HepG2 (cell line): Measurements from ENCODE around the gene SS18L1. TPM values are rescaled to one million over a fixed set of nuclear protein-coding genes. Genes with fewer than 3 reads are reported as not detected.

Experiments
- MAF1 ChIP-seq: sonication (generic); formaldehyde crosslinking; IDR thresholded peaks from 2 replicates; pipeline ENCODE4 v1.5.0; 2020; ENCODE audit warnings: missing genetic modification reagents, borderline replicate concordance
- MXI1 ChIP-seq: IDR thresholded peaks from 3 replicates; pipeline ENCODE4 v1.6.1; 2012; ENCODE audit warnings: low read depth, low read length, inconsistent platforms, borderline replicate concordance
- NBN ChIP-seq: fragments of 450-650 bp; conservative IDR thresholded peaks from 2 replicates; pipeline ENCODE4 v1.6.1; 2017
- POLR2AphosphoS2 ChIP-seq: IDR thresholded peaks from 2 replicates; pipeline ENCODE4 v1.6.1; 2011; ENCODE audit warnings: low read depth, low read length, improper control_type of control experiment
- RBAK ChIP-seq: sonication (generic); formaldehyde crosslinking; IDR thresholded peaks from 2 replicates; pipeline ENCODE4 v1.5.1; 2020; ENCODE audit warnings: mild to moderate bottlenecking, missing genetic modification reagents
- SIN3A ChIP-seq: IDR thresholded peaks from 2 replicates; pipeline ENCODE4 v1.6.1; 2011; ENCODE audit warnings: low read depth, mild to moderate bottlenecking, control low read depth, low read length, borderline replicate concordance
- SP5 ChIP-seq: IDR thresholded peaks from 2 replicates; pipeline ENCODE4 v1.6.1; 2016; ENCODE audit warnings: low read depth, borderline replicate concordance
- ZBTB42 ChIP-seq: sonication (generic); formaldehyde crosslinking; IDR thresholded peaks from 2 replicates; pipeline ENCODE4 v1.5.0; 2020; ENCODE audit warnings: mild to moderate bottlenecking, missing genetic modification reagents
- ZNF260 ChIP-seq: sonication (generic); formaldehyde crosslinking; IDR thresholded peaks from 2 replicates; pipeline ENCODE4 v1.4.0; 2020; ENCODE audit warnings: missing genetic modification reagents, low read depth, mild to moderate bottlenecking, borderline replicate concordance
- ZNF496 ChIP-seq: sonication (generic); formaldehyde crosslinking; IDR thresholded peaks from 2 replicates; pipeline ENCODE4 v1.8.1; 2023; ENCODE audit warnings: mild to moderate bottlenecking, moderate library complexity, missing genetic modification reagents; ENCODE audit not compliant: insufficient replicate concordance
- ZNF713 ChIP-seq: sonication (generic); formaldehyde crosslinking; IDR thresholded peaks from 2 replicates; pipeline ENCODE4 v1.4.0; 2020; ENCODE audit warnings: mild to moderate bottlenecking, missing genetic modification reagents
- polyA plus RNA-seq, 8 experiments: library from polyadenylated mRNA; depleted of rRNA in 3 of 8; stranded (reverse) in 7 of 8; unstranded in 1 of 8; fragments of >200 nt; fragmentation: Illumina TruSeq in 4 of 8; extraction: Trizol in 4 of 8; gene quantifications; 2 replicates each; pipeline versions ENCODE4 v1.2.1 to v1.2.3, GENCODE V29; 2011 to 2016; ENCODE audit warnings: low read depth in 4 of 8, missing spikeins in 1 of 8, mixed read lengths in 1 of 8; ENCODE audit not compliant: insufficient read depth in 1 of 8
- total RNA-seq, 5 experiments: library from RNA; depleted of rRNA; stranded (reverse); fragments of >200 nt; fragmentation: Illumina TruSeq; extraction: Trizol; gene quantifications; 2 replicates each; pipeline ENCODE4 v1.2.3, GENCODE V29; 2016; ENCODE audit warnings: low read depth in 1 of 5
- TF ChIP-seq, protein P1 (sequence below): sonication (generic); formaldehyde crosslinking; IDR thresholded peaks from 2 replicates; pipeline ENCODE4 v1.4.0; 2020; ENCODE audit warnings: missing genetic modification reagents
- TF ChIP-seq, protein P2 (sequence below): sonication (generic); formaldehyde crosslinking; IDR thresholded peaks from 2 replicates; pipeline ENCODE4 v1.4.0; 2020; ENCODE audit warnings: missing genetic modification reagents, borderline replicate concordance
- TF ChIP-seq, protein P3 (sequence below): sonication (generic); formaldehyde crosslinking; IDR thresholded peaks from 2 replicates; pipeline ENCODE4 v1.4.0; 2020; ENCODE audit warnings: low read depth, missing genetic modification reagents
- TF ChIP-seq, protein P4 (sequence below): IDR thresholded peaks from 2 replicates; pipeline ENCODE4 v1.6.1; 2016; ENCODE audit warnings: missing compliant biosample characterization, missing genetic modification reagents, borderline replicate concordance

Gene SS18L1
- total and polyA plus RNA-seq, 2 of the 13 experiments (the other 11 are each of a cell fraction or from before 2014, with no cell fraction given) = 17.8 to 27.6 TPM

DNA sequence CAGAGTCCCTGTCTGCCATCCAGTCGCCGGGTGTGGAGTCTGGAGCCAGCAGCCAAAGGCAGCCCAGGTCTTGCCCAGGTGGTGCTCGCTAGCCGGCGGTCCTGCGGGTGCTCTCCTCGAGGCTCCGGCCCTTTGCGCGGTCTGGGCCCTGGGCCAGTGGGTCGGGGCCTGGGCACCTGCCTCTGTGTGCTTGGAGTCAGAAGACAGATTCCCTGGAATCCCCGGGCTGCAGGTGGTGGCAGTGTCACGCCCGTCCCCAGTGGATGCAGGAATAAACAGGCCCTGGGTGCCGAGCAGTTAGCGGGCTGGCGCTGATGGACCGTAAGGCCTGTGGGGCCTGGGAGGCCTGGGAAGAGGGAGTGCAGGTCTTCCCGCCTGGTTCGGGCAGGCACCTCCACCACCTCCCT lies 5.3 kb downstream of the SS18L1 start (continued):
- TF ChIP-seq RBAK (CRISPR knock-in tag) = no peak
- TF ChIP-seq, protein P1, sequence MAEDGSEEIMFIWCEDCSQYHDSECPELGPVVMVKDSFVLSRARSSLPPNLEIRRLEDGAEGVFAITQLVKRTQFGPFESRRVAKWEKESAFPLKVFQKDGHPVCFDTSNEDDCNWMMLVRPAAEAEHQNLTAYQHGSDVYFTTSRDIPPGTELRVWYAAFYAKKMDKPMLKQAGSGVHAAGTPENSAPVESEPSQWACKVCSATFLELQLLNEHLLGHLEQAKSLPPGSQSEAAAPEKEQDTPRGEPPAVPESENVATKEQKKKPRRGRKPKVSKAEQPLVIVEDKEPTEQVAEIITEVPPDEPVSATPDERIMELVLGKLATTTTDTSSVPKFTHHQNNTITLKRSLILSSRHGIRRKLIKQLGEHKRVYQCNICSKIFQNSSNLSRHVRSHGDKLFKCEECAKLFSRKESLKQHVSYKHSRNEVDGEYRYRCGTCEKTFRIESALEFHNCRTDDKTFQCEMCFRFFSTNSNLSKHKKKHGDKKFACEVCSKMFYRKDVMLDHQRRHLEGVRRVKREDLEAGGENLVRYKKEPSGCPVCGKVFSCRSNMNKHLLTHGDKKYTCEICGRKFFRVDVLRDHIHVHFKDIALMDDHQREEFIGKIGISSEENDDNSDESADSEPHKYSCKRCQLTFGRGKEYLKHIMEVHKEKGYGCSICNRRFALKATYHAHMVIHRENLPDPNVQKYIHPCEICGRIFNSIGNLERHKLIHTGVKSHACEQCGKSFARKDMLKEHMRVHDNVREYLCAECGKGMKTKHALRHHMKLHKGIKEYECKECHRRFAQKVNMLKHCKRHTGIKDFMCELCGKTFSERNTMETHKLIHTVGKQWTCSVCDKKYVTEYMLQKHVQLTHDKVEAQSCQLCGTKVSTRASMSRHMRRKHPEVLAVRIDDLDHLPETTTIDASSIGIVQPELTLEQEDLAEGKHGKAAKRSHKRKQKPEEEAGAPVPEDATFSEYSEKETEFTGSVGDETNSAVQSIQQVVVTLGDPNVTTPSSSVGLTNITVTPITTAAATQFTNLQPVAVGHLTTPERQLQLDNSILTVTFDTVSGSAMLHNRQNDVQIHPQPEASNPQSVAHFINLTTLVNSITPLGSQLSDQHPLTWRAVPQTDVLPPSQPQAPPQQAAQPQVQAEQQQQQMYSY = no peak
- TF ChIP-seq MXI1 = no peak
- TF ChIP-seq, protein P2, sequence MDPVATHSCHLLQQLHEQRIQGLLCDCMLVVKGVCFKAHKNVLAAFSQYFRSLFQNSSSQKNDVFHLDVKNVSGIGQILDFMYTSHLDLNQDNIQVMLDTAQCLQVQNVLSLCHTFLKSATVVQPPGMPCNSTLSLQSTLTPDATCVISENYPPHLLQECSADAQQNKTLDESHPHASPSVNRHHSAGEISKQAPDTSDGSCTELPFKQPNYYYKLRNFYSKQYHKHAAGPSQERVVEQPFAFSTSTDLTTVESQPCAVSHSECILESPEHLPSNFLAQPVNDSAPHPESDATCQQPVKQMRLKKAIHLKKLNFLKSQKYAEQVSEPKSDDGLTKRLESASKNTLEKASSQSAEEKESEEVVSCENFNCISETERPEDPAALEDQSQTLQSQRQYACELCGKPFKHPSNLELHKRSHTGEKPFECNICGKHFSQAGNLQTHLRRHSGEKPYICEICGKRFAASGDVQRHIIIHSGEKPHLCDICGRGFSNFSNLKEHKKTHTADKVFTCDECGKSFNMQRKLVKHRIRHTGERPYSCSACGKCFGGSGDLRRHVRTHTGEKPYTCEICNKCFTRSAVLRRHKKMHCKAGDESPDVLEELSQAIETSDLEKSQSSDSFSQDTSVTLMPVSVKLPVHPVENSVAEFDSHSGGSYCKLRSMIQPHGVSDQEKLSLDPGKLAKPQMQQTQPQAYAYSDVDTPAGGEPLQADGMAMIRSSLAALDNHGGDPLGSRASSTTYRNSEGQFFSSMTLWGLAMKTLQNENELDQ (CRISPR knock-in tag) = no peak
- no peak for TF ChIP-seq ZNF496 (CRISPR knock-in tag)
- no peak for TF ChIP-seq POLR2AphosphoS2
- no peak for TF ChIP-seq ZNF713 (CRISPR knock-in tag)
- TF ChIP-seq ZBTB42 = no peak
- TF ChIP-seq MAF1 (CRISPR knock-in tag) = no peak
- TF ChIP-seq, protein P3, sequence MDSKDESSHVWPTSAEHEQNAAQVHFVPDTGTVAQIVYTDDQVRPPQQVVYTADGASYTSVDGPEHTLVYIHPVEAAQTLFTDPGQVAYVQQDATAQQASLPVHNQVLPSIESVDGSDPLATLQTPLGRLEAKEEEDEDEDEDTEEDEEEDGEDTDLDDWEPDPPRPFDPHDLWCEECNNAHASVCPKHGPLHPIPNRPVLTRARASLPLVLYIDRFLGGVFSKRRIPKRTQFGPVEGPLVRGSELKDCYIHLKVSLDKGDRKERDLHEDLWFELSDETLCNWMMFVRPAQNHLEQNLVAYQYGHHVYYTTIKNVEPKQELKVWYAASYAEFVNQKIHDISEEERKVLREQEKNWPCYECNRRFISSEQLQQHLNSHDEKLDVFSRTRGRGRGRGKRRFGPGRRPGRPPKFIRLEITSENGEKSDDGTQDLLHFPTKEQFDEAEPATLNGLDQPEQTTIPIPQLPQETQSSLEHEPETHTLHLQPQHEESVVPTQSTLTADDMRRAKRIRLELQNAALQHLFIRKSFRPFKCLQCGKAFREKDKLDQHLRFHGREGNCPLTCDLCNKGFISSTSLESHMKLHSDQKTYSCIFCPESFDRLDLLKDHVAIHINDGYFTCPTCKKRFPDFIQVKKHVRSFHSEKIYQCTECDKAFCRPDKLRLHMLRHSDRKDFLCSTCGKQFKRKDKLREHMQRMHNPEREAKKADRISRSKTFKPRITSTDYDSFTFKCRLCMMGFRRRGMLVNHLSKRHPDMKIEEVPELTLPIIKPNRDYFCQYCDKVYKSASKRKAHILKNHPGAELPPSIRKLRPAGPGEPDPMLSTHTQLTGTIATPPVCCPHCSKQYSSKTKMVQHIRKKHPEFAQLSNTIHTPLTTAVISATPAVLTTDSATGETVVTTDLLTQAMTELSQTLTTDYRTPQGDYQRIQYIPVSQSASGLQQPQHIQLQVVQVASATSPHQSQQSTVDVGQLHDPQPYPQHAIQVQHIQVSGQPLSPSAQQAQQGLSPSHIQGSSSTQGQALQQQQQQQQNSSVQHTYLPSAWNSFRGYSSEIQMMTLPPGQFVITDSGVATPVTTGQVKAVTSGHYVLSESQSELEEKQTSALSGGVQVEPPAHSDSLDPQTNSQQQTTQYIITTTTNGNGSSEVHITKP = no peak
- TF ChIP-seq, protein P4, sequence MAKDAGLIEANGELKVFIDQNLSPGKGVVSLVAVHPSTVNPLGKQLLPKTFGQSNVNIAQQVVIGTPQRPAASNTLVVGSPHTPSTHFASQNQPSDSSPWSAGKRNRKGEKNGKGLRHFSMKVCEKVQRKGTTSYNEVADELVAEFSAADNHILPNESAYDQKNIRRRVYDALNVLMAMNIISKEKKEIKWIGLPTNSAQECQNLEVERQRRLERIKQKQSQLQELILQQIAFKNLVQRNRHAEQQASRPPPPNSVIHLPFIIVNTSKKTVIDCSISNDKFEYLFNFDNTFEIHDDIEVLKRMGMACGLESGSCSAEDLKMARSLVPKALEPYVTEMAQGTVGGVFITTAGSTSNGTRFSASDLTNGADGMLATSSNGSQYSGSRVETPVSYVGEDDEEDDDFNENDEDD (CRISPR knock-in tag) = no peak
- TF ChIP-seq ZNF260 (CRISPR knock-in tag) = no peak
- no peak for TF ChIP-seq NBN
- no peak for TF ChIP-seq SP5
- TF ChIP-seq SIN3A = peak; percentile 19; the same call in 1 of the 2 replicates
